ENCODE results near the gene SPAG9.
A peak's percentile ranks its signal among the peaks of the same experiment; 100 is the strongest.

SPAG9 gene, protein sequence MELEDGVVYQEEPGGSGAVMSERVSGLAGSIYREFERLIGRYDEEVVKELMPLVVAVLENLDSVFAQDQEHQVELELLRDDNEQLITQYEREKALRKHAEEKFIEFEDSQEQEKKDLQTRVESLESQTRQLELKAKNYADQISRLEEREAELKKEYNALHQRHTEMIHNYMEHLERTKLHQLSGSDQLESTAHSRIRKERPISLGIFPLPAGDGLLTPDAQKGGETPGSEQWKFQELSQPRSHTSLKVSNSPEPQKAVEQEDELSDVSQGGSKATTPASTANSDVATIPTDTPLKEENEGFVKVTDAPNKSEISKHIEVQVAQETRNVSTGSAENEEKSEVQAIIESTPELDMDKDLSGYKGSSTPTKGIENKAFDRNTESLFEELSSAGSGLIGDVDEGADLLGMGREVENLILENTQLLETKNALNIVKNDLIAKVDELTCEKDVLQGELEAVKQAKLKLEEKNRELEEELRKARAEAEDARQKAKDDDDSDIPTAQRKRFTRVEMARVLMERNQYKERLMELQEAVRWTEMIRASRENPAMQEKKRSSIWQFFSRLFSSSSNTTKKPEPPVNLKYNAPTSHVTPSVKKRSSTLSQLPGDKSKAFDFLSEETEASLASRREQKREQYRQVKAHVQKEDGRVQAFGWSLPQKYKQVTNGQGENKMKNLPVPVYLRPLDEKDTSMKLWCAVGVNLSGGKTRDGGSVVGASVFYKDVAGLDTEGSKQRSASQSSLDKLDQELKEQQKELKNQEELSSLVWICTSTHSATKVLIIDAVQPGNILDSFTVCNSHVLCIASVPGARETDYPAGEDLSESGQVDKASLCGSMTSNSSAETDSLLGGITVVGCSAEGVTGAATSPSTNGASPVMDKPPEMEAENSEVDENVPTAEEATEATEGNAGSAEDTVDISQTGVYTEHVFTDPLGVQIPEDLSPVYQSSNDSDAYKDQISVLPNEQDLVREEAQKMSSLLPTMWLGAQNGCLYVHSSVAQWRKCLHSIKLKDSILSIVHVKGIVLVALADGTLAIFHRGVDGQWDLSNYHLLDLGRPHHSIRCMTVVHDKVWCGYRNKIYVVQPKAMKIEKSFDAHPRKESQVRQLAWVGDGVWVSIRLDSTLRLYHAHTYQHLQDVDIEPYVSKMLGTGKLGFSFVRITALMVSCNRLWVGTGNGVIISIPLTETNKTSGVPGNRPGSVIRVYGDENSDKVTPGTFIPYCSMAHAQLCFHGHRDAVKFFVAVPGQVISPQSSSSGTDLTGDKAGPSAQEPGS (N-terminal part only)

DNA sequence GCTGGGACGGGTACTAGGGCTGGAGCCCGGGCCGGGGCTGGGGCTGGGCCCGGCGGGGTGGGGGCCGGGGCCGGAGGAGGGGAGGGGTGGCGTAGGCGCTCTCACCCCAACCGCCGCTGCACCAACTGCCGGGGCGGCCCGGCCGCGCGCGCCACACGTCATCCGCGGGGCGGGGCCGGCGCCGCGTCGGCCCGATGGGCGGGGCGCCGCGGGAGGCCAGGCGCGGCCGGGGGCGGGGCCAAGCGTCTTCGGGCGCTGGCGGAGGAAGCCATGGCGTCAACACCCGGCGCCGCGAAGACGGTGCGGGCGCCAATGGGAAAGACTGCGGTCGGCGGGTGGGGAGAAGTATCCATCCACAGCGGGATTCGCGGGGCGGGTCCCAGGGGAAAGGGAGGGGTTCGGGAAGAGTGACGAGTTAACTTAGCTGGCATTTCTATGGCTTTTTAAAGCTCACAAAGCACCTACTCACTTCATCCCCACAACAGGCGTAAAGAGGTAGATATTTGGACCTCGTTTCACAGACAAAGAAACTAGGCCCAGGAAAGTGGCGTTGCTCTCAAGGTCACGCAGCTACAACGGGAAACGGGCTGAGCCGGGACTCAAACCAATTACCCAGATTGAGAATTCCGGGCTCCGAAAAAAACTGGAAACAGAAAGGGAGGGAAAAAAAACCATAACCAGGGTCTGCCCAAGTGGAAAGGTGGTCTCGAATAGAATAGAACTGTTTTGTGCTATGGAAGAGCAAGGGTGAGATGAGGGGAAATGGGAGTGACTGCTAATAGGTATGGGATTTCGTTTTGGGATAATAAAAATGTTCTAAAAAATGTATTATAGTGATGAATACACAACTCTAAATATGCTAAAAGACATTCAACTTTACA is at the start of gene SPAG9:
TSS of gene SPAG9 (minus strand) at position 130 of the 881 bp plus-strand sequence. CDS start 212 bp downstream, outside the sequence.
- DNase-seq (ENCODE audit: low spot score), result peak; percentile 96

DNA sequence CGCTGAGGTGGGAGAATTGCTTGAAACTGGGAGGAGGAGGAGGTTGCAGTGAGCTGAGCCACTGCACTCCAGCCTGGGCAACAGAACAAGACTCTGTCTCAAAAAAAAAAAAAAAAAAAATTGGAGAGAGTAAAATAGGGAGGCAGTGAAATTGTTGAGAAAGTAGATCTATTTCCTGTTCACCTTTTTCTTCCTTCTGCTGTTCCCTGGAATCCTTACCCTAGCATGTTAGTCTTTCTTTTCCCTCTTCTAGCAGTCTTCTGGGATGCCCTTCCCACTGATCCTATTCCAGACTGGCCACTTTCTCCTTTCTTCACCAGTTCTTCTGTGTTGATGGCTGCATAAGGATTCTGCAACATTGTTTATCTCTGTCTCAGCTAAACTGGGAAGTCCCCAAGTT is 48.7 kb upstream of the SPAG9 start:
- DNase-seq (ENCODE audit: low spot score), result no peak

DNA sequence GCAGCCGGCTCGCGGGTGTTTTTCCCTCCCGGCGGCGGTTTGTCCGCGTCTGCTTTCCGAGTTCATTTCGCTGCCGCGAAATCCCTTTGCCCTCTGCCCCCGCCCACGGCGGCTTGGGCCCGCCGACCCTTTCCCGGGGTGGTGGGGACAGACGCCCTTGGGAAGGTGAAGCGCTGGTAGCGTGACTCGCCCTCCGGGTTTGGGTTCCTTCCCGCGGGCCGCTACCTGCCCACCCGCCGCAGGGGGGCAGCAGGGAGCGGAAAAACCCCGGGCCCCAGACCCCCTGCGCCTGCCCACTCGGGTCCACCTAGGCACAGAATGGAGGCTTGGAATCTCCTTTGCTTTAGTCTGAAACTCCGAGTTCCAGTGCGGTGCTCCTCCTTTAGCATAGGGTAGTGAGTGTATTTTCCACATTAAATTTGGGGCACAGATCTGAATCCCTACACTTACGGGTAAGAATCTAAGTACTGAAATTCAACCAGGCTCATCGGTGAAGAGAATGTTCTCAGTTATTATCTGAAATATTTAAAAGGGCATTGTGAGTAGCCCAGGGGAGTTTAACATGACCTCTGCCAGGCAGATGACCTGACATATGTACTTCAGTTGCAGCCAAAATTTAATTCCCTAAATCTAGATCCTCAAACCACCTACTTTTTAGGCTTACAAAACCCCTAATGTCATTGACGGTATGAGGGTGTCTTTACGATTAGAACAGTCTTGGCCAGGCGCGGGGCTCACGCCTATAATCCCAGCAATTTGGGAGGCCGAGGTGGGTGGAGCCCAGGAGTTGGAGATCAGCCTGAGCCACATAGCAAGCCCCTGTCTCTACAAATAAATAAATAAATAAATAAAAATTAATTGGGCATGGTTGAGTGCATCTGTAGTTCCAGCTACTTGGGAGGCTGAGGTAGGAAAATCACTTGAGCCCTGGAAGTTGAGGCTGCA is 46.6 kb upstream of the SPAG9 start:
- DNase-seq (ENCODE audit: low spot score), result peak; percentile 25

DNA sequence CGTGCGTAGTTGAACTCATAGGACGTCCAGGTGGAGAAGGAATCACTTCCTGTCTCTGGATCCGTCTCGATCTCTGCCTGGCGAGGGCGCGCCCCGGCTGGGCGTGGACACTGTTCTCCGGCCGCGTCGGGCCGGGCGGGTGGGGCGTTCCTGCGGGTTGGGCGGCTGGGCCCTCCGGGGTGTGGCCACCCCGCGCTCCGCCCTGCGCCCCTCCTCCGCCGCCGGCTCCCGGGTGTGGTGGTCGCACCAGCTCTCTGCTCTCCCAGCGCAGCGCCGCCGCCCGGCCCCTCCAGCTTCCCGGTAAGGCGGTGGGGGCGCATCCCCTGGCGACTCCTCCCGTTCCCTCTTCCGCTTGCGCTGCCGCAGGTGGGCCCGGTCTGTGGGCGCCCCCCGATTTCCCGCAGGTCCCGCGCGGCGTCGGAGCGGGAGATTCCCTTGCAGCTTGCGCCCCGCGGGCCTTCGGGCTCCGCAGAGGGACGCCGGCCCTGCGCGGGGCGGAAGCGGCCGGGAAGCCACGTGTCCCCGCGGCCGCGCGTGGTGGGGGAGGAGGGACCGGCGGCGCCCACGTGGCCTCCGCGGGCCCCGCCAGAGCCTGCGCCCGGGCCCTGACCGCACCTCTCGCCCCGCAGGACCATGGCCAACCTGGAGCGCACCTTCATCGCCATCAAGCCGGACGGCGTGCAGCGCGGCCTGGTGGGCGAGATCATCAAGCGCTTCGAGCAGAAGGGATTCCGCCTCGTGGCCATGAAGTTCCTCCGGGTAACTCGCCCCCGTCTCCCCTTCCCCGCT is 45.7 kb upstream of the SPAG9 start, which contains the start of gene NME2:
TSS of gene NME2 (plus strand) at position 214 of the 789 bp plus-strand sequence. CDS start at position 634, 420 bp downstream.
- DNase-seq (ENCODE audit: low spot score), result peak; percentile 84

DNA sequence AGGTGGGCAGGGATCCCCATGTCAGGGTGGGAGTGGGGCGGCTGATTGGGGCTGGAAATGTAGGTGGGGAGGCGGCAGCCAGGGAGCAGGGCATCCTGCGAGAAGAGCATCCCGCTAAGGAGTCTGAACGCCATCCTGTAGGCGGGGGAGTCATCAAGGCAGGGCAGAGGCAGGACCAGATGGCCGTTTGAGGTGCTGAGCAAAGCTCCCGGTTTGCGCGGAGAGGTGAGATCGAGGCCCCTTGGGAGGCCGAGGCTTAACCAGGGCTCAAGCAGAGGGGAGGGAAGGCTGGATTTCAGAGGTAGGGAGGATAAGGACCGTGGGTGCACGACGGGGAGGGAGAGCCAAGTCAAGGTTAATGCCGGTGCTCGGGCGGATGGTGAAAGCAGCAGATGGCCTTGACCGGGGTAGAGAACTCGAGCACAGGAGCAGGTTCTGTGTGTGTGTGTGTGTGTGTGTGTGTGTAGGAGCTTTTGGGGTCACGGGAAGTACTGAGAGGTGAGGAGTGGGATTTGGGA is 45.1 kb upstream of the SPAG9 start:
- peak; percentile 25 for DNase-seq (ENCODE audit: low spot score)

DNA sequence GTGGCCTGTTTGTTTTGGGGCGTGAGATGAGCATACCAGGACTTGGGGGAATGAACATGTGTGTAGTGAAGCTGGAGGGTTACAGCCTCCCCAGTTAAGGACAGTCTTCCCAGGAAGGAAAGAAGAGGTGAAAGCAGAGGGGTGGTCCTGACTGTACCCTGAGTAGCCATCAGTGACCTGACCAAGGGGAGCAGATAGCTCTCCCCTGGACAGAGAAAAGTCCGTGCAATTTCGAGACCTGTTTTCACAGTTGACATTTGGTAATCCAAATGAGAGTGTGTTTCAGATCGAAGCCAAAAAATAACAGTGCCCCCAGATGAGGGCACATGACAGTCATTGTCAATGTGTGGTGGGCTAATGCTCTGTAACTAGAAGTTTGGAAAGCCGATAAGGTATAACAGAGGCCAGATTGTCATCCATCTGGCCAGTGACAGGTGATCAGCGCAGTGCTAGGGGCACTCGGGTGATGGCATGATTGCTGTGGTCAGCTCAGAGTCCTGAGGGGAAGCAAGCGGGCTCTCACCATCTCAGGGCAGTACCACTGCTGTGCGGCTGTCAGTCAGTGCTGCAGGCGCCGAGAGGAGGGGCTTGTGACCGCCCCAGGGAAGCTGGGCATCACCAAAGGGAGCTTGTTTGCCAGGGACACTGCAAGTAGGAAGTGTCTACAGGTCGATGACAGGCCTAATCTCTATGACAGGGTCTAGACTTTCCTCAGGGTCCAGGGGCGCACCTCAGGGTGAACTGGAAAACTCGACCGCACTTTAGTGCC is 44.4 kb upstream of the SPAG9 start:
- DNase-seq (ENCODE audit: low spot score), result no peak

DNA sequence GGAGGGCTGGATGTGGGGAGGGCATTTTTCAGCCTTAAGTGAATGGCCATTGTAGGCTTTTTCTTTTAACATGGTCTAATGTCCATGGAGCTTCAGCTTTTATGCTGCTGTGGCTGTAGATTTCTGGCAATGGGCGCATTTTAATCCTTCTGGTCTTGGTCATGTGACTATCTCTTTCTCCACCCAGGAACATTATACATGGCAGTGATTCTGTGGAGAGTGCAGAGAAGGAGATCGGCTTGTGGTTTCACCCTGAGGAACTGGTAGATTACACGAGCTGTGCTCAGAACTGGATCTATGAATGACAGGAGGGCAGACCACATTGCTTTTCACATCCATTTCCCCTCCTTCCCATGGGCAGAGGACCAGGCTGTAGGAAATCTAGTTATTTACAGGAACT is 40.9 kb upstream of the SPAG9 start:
- no peak for DNase-seq (ENCODE audit: low spot score)

DNA sequence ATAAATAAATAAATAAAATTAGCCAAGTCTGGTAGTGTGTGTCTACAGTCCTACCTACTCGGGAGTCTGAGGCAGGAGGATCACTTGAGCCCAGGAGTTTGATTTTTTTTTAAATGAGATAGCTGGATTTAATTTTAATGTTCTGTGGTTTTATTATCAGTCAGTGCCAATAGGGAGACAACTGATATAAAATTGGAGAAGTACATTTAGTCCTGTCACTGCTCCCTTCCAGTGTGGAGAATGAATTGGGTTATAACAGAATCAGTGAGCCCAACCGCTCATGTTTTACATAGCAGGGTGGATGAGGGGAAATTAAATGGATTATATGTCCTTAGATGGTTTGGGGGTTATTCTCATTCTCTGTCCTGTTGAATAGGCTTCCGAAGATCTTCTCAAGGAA is 38.9 kb upstream of the SPAG9 start:
- no peak for DNase-seq (ENCODE audit: low spot score)

DNA sequence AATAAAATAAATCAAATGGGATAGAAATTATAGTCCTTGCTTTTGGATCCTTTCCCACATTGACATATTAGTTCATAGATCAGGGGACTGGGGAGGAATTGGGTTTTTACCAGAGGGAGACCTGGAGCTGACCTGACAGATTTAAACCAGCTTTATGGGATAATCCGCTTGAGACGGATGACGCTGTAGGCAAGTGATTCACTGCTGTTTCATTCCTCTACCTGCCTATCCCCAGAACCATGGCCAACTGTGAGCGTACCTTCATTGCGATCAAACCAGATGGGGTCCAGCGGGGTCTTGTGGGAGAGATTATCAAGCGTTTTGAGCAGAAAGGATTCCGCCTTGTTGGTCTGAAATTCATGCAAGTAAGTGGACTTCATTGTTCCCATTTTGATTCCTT is 34.7 kb upstream of the SPAG9 start:
- DNase-seq (ENCODE audit: low spot score), result no peak

DNA sequence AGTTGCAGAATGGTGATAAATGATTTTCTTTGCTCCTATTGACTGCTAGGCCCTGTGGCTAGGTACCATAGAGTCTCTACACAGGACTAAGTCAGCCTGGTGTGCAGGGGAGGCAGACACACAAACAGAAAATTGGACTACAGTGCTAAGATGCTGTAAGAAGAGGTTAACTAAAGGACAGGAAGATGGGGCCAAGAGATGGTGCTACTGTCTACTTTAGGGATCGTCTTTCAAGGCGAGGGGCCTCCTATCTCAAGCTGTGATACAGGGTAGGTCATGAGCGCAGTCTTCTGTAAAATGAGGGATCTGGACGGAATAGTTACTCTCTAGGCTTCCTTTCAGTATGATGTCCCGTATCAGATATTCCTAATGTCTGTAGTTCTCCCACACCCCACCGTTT is 33.5 kb upstream of the SPAG9 start:
- DNase-seq (ENCODE audit: low spot score), result no peak

DNA sequence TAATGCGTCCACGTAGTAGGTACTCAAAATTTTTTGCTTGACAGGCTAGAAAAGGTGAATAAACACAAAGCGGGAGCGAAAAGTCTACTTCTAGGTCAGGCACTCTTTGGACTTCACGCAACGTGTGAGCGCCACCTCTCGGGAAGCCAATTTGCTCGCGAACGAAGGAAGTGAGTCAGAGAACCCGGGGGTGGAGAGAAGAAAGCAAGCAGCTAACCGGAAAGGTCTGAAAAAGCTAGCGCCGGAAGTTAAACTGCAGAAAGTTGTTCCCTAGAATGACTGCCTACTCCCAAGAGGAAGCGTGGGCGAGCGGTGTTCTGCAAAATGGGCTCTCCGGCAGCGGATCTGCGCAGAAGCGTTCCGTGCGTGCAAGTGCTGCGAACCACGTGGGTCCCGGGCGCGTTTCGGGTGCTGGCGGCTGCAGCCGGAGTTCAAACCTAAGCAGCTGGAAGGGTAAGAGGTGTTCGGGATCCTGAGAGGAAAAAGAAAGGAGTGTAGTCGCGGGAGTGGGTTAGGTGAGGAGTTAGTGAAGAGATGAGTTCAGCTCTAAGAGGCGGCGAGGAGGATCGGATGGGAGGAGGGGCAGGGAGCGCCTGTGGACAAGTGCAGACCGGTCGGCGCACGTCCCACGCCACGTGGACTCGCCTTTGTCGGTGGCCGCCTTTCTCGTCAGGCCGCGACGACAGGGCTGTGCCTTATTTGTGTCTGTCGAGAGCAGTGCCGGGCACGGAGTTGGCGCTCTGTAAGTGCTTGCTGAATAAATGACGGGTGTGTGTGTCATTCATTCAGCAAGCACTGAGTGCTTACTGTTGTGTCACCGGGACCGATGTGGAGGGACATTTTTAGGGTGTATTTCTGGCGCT is 32.8 kb upstream of the SPAG9 start, which contains the start of gene NME1:
TSS of gene NME1 (plus strand) at position 350 of the 863 bp plus-strand sequence. CDS start 2,096 bp downstream, outside the sequence.
- peak; percentile 99 for DNase-seq (ENCODE audit: low spot score)

DNA sequence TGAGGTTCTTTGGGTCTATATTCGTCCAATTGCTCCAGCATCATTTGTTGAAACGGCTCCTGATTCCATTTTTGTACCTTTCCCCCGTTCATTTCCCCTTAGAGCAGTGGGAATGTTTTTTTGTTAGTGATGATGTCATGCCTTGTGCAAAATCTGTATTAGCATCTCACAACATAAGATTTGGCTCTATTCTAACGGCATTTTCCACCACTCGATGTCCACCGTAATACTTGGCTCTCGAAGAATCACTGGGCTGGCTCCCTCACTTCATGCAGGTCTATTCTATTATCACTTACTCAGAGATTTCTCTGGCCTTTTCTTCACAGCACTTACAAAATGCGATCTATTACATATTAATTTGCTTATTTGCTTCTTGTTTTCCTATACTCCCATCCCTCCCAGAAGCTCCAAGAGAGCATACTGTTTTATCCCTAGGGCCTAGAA is 32.1 kb upstream of the SPAG9 start:
- DNase-seq (ENCODE audit: low spot score), result peak; percentile 33

DNA sequence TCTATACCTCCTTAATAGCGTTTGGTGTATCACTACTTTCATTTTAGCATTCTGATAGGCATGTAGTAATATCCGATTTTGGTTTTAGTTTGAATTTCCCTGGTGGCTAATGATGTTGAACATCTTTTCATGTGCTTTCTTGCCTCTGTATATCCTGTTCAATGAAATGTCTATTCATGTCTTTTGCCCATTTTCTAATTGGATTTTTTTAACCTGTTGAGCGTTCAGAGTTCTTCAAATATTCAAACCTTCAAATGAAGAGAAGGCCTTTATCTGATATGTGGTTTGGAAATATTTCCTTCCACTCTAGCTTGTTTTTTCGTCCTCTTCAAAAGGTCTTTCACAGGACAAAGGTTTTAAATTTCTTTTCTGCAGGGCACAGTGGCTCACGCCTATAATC is 30.3 kb upstream of the SPAG9 start:
- DNase-seq (ENCODE audit: low spot score), result no peak

DNA sequence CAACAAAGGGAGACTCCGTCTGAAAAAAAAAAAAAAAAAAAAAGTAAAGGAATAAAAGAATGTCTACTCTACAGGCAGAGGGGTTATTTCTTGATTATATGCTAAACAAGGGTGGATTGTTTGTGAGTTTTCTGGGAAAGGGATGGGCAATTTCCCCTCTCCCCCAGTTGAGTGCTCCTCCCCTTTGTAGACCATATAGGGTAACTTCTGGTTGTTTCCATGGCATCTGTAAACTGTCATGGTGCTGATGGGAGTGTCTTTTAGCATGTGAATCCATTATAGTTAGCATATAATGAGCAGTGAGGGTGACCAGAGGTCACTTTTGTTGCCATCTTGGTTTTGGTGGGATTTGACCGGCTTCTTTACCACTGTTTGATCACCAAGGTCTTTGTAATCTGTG is 28.5 kb upstream of the SPAG9 start:
- DNase-seq (ENCODE audit: low spot score), result no peak

DNA sequence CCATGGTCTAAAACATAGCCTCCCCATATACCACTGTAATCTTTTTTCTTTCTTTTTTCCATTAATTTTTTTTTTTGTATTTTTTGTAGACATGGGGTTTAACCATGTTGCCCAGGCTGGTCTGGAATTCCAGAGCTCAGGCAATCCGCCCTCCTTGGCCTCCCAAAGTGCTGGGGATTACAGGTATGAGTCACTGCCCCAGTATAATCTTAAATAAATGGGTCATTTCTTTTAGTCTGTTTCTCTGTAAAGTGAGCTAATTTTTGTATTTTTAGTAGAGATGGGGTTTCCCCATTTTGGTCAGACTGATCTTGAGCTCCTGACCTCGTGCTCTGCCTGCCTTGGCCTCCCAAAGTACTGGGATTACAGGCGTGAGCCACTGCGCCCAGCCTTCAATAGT is 27.0 kb upstream of the SPAG9 start:
- DNase-seq (ENCODE audit: low spot score), result no peak

DNA sequence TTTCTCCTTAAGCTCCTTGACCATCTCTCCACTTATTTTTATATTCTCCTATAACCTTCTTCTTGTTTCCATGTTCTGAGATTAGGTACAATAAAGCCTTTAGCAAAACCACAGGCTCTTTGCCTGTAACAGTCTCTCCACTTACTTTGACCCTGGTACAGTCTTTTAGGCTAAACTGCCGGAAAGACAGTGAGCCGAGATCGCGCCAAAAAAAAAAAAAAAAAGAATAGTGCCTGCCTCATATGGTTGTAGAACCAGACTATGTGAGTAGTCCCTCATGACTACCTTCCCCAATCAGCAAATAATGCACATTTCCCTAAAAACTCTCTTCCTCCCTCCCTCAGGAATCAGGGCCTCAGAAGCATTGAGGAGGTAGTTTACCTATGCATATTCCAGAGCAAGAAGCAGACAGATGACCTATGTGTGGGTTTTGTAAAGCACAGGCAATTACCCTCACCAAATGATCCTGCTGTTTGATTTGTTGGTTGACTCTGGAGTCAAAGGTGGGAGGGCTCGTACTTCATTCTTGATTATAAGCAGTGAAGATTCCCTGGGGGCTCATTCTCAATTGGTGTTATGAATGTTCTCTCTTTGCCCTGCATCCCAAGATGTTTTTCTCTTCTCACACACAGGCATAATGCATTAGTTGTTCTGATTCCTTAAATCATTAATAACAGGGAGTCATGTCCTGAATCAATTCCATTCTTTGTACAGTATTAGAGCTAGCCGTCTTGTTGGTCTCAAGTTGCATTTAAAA is 23.8 kb upstream of the SPAG9 start:
- DNase-seq (ENCODE audit: low spot score), result no peak

Measured in Ammon's horn (tissue), 1 donor.